Stimulated activated CD4-positive, alpha-beta T cell treated with anti-CD3 and anti-CD28 coated beads, TNF-alpha, amount 100 ng/mL, for 48 hours (primary cell): ENCODE data around the gene PPP2R2D.

Experiments used
- DNase-seq, 3 donors: peaks; one replicate each; pipeline ENCODE4 v3.0.0-alpha.2; 2020; ENCODE audit warnings: low read depth in 3 of 3

Gene PPP2R2D

GRCh38 chr10:131889755-131890154 lies 11.1 kb upstream of the PPP2R2D start:
- DNase-seq: no peak

GRCh38 chr10:131890276-131891195 lies 10.3 kb upstream of the PPP2R2D start:
- no peak for DNase-seq

GRCh38 chr10:131891196-131891928 lies 9.4 kb upstream of the PPP2R2D start:
- no peak for DNase-seq

GRCh38 chr10:131891929-131892805 lies 8.6 kb upstream of the PPP2R2D start:
- DNase-seq: no peak

GRCh38 chr10:131892806-131893675 lies 7.8 kb upstream of the PPP2R2D start:
- no peak for DNase-seq

- no peak for DNase-seq
Measured at GRCh38 chr10:131895116-131895515, 5.7 kb upstream of the PPP2R2D start.

- no peak for DNase-seq
Measured at GRCh38 chr10:131896403-131896802, 4.4 kb upstream of the PPP2R2D start.

- DNase-seq: no peak
Measured at GRCh38 chr10:131897297-131897899, 3.4 kb upstream of the PPP2R2D start.

- no peak for DNase-seq
Measured at GRCh38 chr10:131898061-131898460, 2.7 kb upstream of the PPP2R2D start.

GRCh38 chr10:131898713-131899112 lies 2.1 kb upstream of the PPP2R2D start:
- no peak for DNase-seq

- DNase-seq: no peak
Measured at GRCh38 chr10:131899116-131899690, 1.6 kb upstream of the PPP2R2D start.

- DNase-seq: no peak
Measured at GRCh38 chr10:131899695-131900349, 986 bp upstream of the PPP2R2D start.

GRCh38 chr10:131901181-131901829 lies 497 bp downstream of the PPP2R2D start:
- DNase-seq: no peak

- no peak for DNase-seq
Measured at GRCh38 chr10:131902211-131902610, 1.4 kb downstream of the PPP2R2D start.

GRCh38 chr10:131902691-131903090 lies 1.9 kb downstream of the PPP2R2D start:
- no peak for DNase-seq

GRCh38 chr10:131905267-131905571 lies 4.4 kb downstream of the PPP2R2D start:
- DNase-seq: no peak

GRCh38 chr10:131905603-131906268 lies 4.9 kb downstream of the PPP2R2D start:
- DNase-seq: no peak

GRCh38 chr10:131906269-131906639 lies 5.4 kb downstream of the PPP2R2D start:
- DNase-seq: no peak

- DNase-seq: no peak
Measured at GRCh38 chr10:131907679-131908078, 6.9 kb downstream of the PPP2R2D start.
